Loucy (cell line): ENCODE measurements around the gene ASAH2.

Experiments
- H2AFZ ChIP-seq: fragments of 200-600 bp; sonication (generic); 2 replicates; pipeline ENCODE4 v1.6.0; 2016; ENCODE audit warnings: antibody characterized with exemption, mild to moderate bottlenecking, low read length, moderate library complexity
- H3F3A ChIP-seq: fragments of 200-600 bp; 2 replicates; pipeline ENCODE4 v1.6.0; 2016; ENCODE audit warnings: antibody characterized with exemption, low read depth, mild to moderate bottlenecking
- H3K27me3 ChIP-seq: fragments of 200-600 bp; sonication (generic); 2 replicates; pipeline ENCODE4 v1.6.1; 2014; ENCODE audit warnings: low read length, mild to moderate bottlenecking; ENCODE audit not compliant: insufficient read depth, poor library complexity, severe bottlenecking
- H3K36me3 ChIP-seq: fragments of 200-600 bp; sonication (generic); 2 replicates; pipeline ENCODE4 v1.6.1; 2016; ENCODE audit warnings: low read length; ENCODE audit not compliant: insufficient read depth
- H3K4me1 ChIP-seq: fragments of 200-600 bp; sonication (generic); 2 replicates; pipeline ENCODE4 v1.5.1; 2014; ENCODE audit warnings: low read length, mild to moderate bottlenecking; ENCODE audit not compliant: insufficient read depth, poor library complexity, severe bottlenecking
- H3K4me2 ChIP-seq: fragments of 200-600 bp; sonication (generic); 2 replicates; pipeline ENCODE4 v1.6.0; 2014; ENCODE audit warnings: antibody characterized with exemption, low read length, low read depth, mild to moderate bottlenecking; ENCODE audit not compliant: poor library complexity, severe bottlenecking
- H3K4me3 ChIP-seq: fragments of 200-600 bp; sonication (generic); 2 replicates; pipeline ENCODE4 v1.5.1; 2014; ENCODE audit warnings: low read length, mild to moderate bottlenecking, mixed read lengths; ENCODE audit not compliant: poor library complexity, severe bottlenecking
- H3K79me2 ChIP-seq: fragments of 200-600 bp; sonication (generic); 2 replicates; pipeline ENCODE4 v1.6.1; 2014; ENCODE audit warnings: low read length; ENCODE audit not compliant: insufficient read depth
- H3K9ac ChIP-seq: fragments of 200-600 bp; sonication (generic); 2 replicates; pipeline ENCODE4 v1.6.0; 2014; ENCODE audit warnings: mild to moderate bottlenecking, low read depth, low read length, moderate library complexity; ENCODE audit not compliant: poor library complexity, severe bottlenecking
- H3K9me2 ChIP-seq: fragments of 200-600 bp; sonication (generic); replicated peaks from 2 replicates; pipeline ENCODE4 v1.6.1; 2016; ENCODE audit warnings: low read depth, low read length, mixed read lengths
- H3K9me3 ChIP-seq: fragments of 200-600 bp; sonication (generic); 2 replicates; pipeline ENCODE4 v1.6.1; 2014; ENCODE audit warnings: mild to moderate bottlenecking, antibody characterized with exemption, low read length, low read depth; ENCODE audit not compliant: insufficient read depth
- H4K20me1 ChIP-seq: fragments of 200-600 bp; sonication (generic); 2 replicates; pipeline ENCODE4 v1.6.0; 2014; ENCODE audit warnings: antibody characterized with exemption, low read length, mild to moderate bottlenecking; ENCODE audit not compliant: insufficient read depth, poor library complexity, severe bottlenecking
- EZH2phosphoT487 ChIP-seq: fragments of 200-600 bp; IDR thresholded peaks from 2 replicates; pipeline ENCODE4 v1.6.1; 2018; ENCODE audit warnings: antibody characterized with exemption, mild to moderate bottlenecking, moderate library complexity, borderline replicate concordance
- TF ChIP-seq, protein P1 (sequence below): fragments of 200-600 bp; sonication (generic); conservative IDR thresholded peaks from 2 replicates; pipeline ENCODE4 v1.5.1; 2014; ENCODE audit warnings: mild to moderate bottlenecking, antibody characterized with exemption, low read length

ASAH2 gene

DNA sequence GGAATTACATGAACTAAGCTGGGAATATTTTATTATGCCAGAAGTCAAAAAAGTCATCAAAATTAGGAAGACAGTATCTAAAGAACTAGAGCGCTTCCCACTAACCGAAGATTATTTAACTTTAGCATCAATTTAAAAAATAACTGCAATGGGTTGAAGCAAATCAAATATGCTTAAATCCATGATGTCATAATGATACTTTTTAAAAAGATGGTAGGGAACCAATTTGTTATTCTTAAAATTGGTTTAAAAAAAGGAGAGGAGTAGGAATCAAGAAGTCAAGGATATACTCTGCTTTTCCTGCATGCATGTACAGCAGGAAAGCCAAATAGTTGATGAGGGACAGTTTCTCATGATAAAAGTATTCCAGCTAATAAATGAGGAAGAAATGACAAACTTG, 3.2 kb upstream of the ASAH2 start:
- no peaks in the 10 kb centered on the region for H3K9me2 ChIP-seq
- no peak overlapping the region for H2AFZ ChIP-seq
- H3K9me3 ChIP-seq = no peaks in the 10 kb centered on the region
- no peaks in the 10 kb centered on the region for H3K4me1 ChIP-seq
- H4K20me1 ChIP-seq = no peaks in the 10 kb centered on the region
- no peaks in the 10 kb centered on the region for H3F3A ChIP-seq
- H3K36me3 ChIP-seq = no peaks in the 10 kb centered on the region
- peaks cover 8% of the 10 kb centered on the region for H3K27me3 ChIP-seq
- no peaks in the 10 kb centered on the region for H3K79me2 ChIP-seq
- H3K9ac ChIP-seq = no peak overlapping the region
- TF ChIP-seq, protein P1, sequence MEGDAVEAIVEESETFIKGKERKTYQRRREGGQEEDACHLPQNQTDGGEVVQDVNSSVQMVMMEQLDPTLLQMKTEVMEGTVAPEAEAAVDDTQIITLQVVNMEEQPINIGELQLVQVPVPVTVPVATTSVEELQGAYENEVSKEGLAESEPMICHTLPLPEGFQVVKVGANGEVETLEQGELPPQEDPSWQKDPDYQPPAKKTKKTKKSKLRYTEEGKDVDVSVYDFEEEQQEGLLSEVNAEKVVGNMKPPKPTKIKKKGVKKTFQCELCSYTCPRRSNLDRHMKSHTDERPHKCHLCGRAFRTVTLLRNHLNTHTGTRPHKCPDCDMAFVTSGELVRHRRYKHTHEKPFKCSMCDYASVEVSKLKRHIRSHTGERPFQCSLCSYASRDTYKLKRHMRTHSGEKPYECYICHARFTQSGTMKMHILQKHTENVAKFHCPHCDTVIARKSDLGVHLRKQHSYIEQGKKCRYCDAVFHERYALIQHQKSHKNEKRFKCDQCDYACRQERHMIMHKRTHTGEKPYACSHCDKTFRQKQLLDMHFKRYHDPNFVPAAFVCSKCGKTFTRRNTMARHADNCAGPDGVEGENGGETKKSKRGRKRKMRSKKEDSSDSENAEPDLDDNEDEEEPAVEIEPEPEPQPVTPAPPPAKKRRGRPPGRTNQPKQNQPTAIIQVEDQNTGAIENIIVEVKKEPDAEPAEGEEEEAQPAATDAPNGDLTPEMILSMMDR = no peak
- TF ChIP-seq EZH2phosphoT487 = no peak
- H3K4me2 ChIP-seq = no peak overlapping the region
- H3K4me3 ChIP-seq = no peak overlapping the region

DNA sequence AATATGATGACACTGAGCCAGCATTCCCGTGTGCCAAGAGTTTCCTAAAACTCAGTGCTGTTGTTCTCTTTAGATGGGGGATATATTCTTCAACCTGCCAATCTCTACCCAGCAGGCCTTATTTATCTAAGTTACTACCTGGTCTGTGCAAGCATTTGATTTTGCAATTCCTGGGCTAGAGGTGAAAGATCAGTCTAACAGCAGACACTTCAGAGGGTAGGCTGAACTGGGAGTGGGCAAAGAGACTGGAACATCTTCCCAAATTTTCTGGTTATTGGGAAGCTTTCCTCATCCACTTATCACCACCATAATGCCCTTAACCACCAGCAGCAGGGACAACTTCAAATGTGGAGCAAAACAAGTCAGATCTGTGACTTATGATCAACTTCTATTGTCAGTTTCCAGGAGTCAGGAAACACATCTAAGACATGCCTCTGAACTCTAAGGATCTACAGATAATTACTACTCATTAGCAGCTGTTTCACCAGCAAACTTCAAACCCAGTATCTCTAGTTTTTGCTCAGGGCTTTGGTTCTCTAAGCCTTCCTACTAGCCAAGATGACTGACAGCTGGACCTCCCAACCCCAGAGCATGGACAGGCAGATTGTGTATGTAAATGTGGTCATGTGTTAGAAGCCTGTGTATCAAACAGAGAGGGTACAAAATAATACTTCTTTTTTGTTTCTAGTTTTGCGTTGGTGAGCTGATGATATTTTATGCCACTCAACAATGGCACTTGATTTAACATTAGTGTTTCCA, 1.0 kb downstream of the ASAH2 start:
- Histone ChIP-seq H2AFZ (no peak overlapping the region), H3K9ac (no peak overlapping the region), H3K79me2 (no peaks in the 10 kb centered on the region), H3K4me3 (no peak overlapping the region), H3K9me2 (no peaks in the 10 kb centered on the region), H3K36me3 (no peaks in the 10 kb centered on the region), H3K9me3 (no peaks in the 10 kb centered on the region), H4K20me1 (no peaks in the 10 kb centered on the region), H3K27me3 (peaks cover 8% of the 10 kb centered on the region), H3K4me1 (no peaks in the 10 kb centered on the region), H3F3A (no peaks in the 10 kb centered on the region), H3K4me2 (no peak overlapping the region)
- TF ChIP-seq, protein P1 = no peak
- no peak for TF ChIP-seq EZH2phosphoT487

DNA sequence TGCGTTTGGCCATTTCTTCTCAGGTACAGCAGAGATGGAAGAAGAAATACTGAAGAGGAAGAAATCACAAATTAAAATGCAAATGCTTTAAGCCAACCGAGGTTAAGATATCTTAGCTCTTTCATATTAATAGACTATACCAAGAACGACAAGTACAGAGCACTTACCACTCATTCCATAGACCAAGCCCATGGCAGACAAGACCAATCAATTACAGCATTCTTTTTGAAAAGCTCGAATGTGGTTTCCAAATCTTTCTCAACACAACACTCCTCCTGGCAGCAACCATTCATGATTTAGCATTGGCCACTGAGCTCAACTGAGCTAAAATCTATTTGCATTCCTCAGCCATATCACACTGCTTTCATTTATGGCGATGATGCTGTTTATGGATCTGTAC, 2.7 kb downstream of the ASAH2 start:
- Histone ChIP-seq H3K9ac (no peak overlapping the region), H4K20me1 (no peaks in the 10 kb centered on the region), H3K9me3 (no peaks in the 10 kb centered on the region), H2AFZ (no peak overlapping the region), H3K79me2 (no peaks in the 10 kb centered on the region), H3F3A (no peaks in the 10 kb centered on the region), H3K4me3 (no peak overlapping the region), H3K4me1 (no peaks in the 10 kb centered on the region), H3K4me2 (no peak overlapping the region), H3K36me3 (no peaks in the 10 kb centered on the region), H3K9me2 (no peaks in the 10 kb centered on the region), H3K27me3 (no peaks in the 10 kb centered on the region)
- TF ChIP-seq, protein P1 = no peak
- no peak for TF ChIP-seq EZH2phosphoT487
